B cell (primary cell): ENCODE measurements around the gene C15orf39.

ENCODE experiments used
- EZH2 ChIP-seq: IDR thresholded peaks from 2 replicates; pipeline ENCODE4 v1.6.1; 2012; ENCODE audit warnings: borderline replicate concordance, low read depth, mild to moderate bottlenecking, moderate library complexity, low read length; ENCODE audit not compliant: insufficient read depth, poor library complexity, severe bottlenecking
- TF ChIP-seq, protein P1 (sequence below): fragments of 200-600 bp; IDR thresholded peaks from one replicate; pipeline ENCODE4 v1.8.0; 2022; ENCODE audit warnings: antibody characterized with exemption, mild to moderate bottlenecking

DNA sequence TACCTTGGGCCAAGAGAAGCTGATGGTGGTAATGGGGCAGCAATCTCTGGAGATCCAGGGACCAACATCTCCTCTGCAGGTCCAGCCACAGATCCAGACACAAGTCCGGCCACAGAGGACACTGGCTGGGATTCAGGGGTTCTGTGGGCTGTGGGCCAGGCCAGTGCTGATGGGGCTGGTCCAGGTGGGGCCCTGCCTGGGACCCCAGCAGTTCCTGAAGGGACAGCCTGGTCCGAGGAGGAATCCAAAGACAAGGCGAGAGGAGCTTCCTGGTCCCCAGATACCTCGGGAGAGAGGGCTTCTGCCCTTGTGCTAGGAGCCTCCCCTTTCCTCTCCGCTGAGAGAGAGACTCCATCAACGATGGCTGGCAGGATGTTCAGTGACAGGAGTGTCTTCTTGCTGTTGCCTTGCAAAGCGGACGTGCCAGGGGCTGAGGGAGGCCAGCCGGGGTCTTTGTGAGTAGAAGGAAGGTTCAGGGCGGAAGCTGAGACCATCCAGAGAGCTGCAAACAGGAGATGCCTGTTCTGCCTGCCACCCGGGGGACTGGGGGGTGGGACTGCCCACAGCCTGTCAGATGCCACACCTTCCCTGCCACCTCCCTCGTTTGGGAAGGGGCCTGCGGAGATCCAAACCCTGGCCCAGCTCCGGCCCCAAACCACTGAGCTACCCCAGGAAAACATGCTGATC, 32.0 kb downstream of the C15orf39 start:
- TF ChIP-seq, protein P1, sequence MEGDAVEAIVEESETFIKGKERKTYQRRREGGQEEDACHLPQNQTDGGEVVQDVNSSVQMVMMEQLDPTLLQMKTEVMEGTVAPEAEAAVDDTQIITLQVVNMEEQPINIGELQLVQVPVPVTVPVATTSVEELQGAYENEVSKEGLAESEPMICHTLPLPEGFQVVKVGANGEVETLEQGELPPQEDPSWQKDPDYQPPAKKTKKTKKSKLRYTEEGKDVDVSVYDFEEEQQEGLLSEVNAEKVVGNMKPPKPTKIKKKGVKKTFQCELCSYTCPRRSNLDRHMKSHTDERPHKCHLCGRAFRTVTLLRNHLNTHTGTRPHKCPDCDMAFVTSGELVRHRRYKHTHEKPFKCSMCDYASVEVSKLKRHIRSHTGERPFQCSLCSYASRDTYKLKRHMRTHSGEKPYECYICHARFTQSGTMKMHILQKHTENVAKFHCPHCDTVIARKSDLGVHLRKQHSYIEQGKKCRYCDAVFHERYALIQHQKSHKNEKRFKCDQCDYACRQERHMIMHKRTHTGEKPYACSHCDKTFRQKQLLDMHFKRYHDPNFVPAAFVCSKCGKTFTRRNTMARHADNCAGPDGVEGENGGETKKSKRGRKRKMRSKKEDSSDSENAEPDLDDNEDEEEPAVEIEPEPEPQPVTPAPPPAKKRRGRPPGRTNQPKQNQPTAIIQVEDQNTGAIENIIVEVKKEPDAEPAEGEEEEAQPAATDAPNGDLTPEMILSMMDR, result no peak
- no peak for TF ChIP-seq EZH2
